SU-DHL-6 (cell line): ENCODE measurements around the gene MTHFSD.

Source experiments
- H2AFZ ChIP-seq: fragments of 200-600 bp; sonication (generic); 2 replicates; pipeline ENCODE4 v1.6.1; 2014; ENCODE audit warnings: low read depth, mild to moderate bottlenecking, moderate library complexity, mixed read lengths, antibody characterized with exemption, low read length; ENCODE audit not compliant: severe bottlenecking
- H3F3A ChIP-seq: fragments of 200-600 bp; shearing (Covaris generic); 2 replicates; pipeline ENCODE4 v1.6.0; 2016; ENCODE audit warnings: antibody characterized with exemption, mild to moderate bottlenecking; ENCODE audit not compliant: insufficient read depth
- H3K27ac ChIP-seq: fragments of 200-600 bp; sonication (generic); 2 replicates; pipeline ENCODE4 v1.5.1; 2016; ENCODE audit warnings: low read depth, mild to moderate bottlenecking, low read length, moderate library complexity, mixed read lengths
- H3K27me3 ChIP-seq: fragments of 200-600 bp; sonication (generic), shearing (Covaris generic); 2 replicates; pipeline ENCODE4 v1.6.0; 2014; ENCODE audit warnings: mild to moderate bottlenecking, low read length
- H3K36me3 ChIP-seq: fragments of 200-600 bp; sonication (generic); 2 replicates; pipeline ENCODE4 v1.6.1; 2014; ENCODE audit warnings: mild to moderate bottlenecking, low read length, mixed read lengths
- H3K4me2 ChIP-seq: fragments of 300-600, 200-600 bp; shearing (Covaris generic), sonication (generic); 2 replicates; pipeline ENCODE4 v1.6.0; 2014; ENCODE audit warnings: low read length, low read depth, mild to moderate bottlenecking; ENCODE audit not compliant: poor library complexity, severe bottlenecking
- H3K4me3 ChIP-seq: fragments of 200-600 bp; sonication (generic); 2 replicates; pipeline ENCODE4 v1.5.1; 2014; ENCODE audit warnings: antibody characterized with exemption, low read length, mild to moderate bottlenecking, mixed read lengths; ENCODE audit not compliant: insufficient read depth, poor library complexity, severe bottlenecking
- H3K79me2 ChIP-seq: fragments of 200-600 bp; sonication (generic); 2 replicates; pipeline ENCODE4 v1.6.1; 2014; ENCODE audit warnings: mild to moderate bottlenecking, low read length, moderate library complexity; ENCODE audit not compliant: insufficient read depth
- H3K9ac ChIP-seq: fragments of 200-600 bp; sonication (generic); 2 replicates; pipeline ENCODE4 v1.7.0; 2014; ENCODE audit warnings: mild to moderate bottlenecking, low read length
- H3K9me2 ChIP-seq: fragments of 200-600 bp; sonication (generic); replicated peaks from 2 replicates; pipeline ENCODE4 v1.6.1; 2014; ENCODE audit warnings: low read length; ENCODE audit not compliant: insufficient read depth
- H3K9me3 ChIP-seq: fragments of 200-600 bp; sonication (generic); 2 replicates; pipeline ENCODE4 v1.6.1; 2014; ENCODE audit warnings: low read length, mixed read lengths; ENCODE audit not compliant: insufficient read depth
- H4K20me1 ChIP-seq: fragments of 200-600 bp; sonication (generic); 2 replicates; pipeline ENCODE4 v1.6.1; 2014; ENCODE audit warnings: low read depth, mild to moderate bottlenecking, antibody characterized with exemption, low read length, moderate library complexity, mixed read lengths
- CTCF ChIP-seq: fragments of 200-600 bp; sonication (generic); IDR thresholded peaks from one replicate; pipeline ENCODE4 v1.5.1; 2017; ENCODE audit warnings: antibody characterized with exemption, mild to moderate bottlenecking, low read length, moderate library complexity; ENCODE audit not compliant: insufficient read depth, poor library complexity, severe bottlenecking
- EZH2phosphoT487 ChIP-seq: fragments of 200-600 bp; sonication (generic), shearing (Covaris generic); conservative IDR thresholded peaks from 2 replicates; pipeline ENCODE4 v1.6.1; 2018; ENCODE audit warnings: mild to moderate bottlenecking, antibody characterized with exemption, low read length, moderate library complexity, mixed read lengths

MTHFSD gene

GRCh38 chr16:86573215-86573614 lies 18.2 kb upstream of the MTHFSD start:
- Histone ChIP-seq H3K9me3 (no peaks in the 10 kb centered on the region), H3K9ac (no peak overlapping the region), H4K20me1 (no peaks in the 10 kb centered on the region), H3K4me2 (no peak overlapping the region), H3K36me3 (no peaks in the 10 kb centered on the region), H2AFZ (no peak overlapping the region), H3K9me2 (no peaks in the 10 kb centered on the region), H3K27me3 (no peaks in the 10 kb centered on the region), H3K27ac (no peak overlapping the region), H3K79me2 (no peaks in the 10 kb centered on the region), H3F3A (0 out of 2 replicates have a peak, but pooled peaks cover 4% of the 10 kb centered on the region), H3K4me3 (no peak overlapping the region)
- TF ChIP-seq CTCF (no peak), EZH2phosphoT487 (no peak)

- Histone ChIP-seq H3K9me2 (no peaks in the 10 kb centered on the region), H3K27ac (no peak overlapping the region), H3K4me3 (no peak overlapping the region), H2AFZ (no peak overlapping the region), H3K27me3 (no peaks in the 10 kb centered on the region), H3K9me3 (no peaks in the 10 kb centered on the region), H3F3A (0 out of 2 replicates have a peak, but pooled peaks cover 4% of the 10 kb centered on the region), H3K36me3 (no peaks in the 10 kb centered on the region), H3K4me2 (no peak overlapping the region), H3K79me2 (no peaks in the 10 kb centered on the region), H3K9ac (no peak overlapping the region), H4K20me1 (no peaks in the 10 kb centered on the region)
- no peak for TF ChIP-seq CTCF
- TF ChIP-seq EZH2phosphoT487 = no peak
Measured at GRCh38 chr16:86572606-86573005, 17.6 kb upstream of the MTHFSD start.

GRCh38 chr16:86572041-86572521 lies 17.0 kb upstream of the MTHFSD start:
- no peak overlapping the region for H3K27ac ChIP-seq
- no peaks in the 10 kb centered on the region for H3K9me3 ChIP-seq
- no peak overlapping the region for H3K9ac ChIP-seq
- H2AFZ ChIP-seq = no peak overlapping the region
- no peaks in the 10 kb centered on the region for H3K79me2 ChIP-seq
- no peak for TF ChIP-seq CTCF
- H3K9me2 ChIP-seq = no peaks in the 10 kb centered on the region
- 0 out of 2 replicates have a peak, but pooled peaks cover 4% of the 10 kb centered on the region for H3F3A ChIP-seq
- H3K4me2 ChIP-seq = no peak overlapping the region
- H3K27me3 ChIP-seq = no peaks in the 10 kb centered on the region
- H4K20me1 ChIP-seq = no peaks in the 10 kb centered on the region
- H3K36me3 ChIP-seq = no peaks in the 10 kb centered on the region
- no peak overlapping the region for H3K4me3 ChIP-seq
